Breast epithelium (tissue), 3 donors: Measurements from ENCODE around the gene OR10G7.

Experiments used
- POLR2A ChIP-seq: fragments of 450-650 bp; IDR thresholded peaks from one replicate; pipeline ENCODE4 v1.6.1; 2016; ENCODE audit warnings: antibody characterized with exemption, mild to moderate bottlenecking, moderate library complexity
- POLR2AphosphoS5 ChIP-seq, 3 donors: sonication (generic); formaldehyde crosslinking; IDR thresholded peaks; one replicate each; pipeline ENCODE4 v1.6.1; 2017; ENCODE audit warnings: antibody characterized with exemption in 3 of 3
- TF ChIP-seq, protein P1 (sequence below), 3 donors: fragments of 450-650 bp; IDR thresholded peaks; one replicate each; pipeline ENCODE4 v1.5.1; 2016 to 2017; ENCODE audit warnings: antibody characterized with exemption in 3 of 3, mild to moderate bottlenecking in 3 of 3, moderate library complexity in 3 of 3

GRCh38 chr11:124075492-124075840 lies 34.3 kb upstream of the OR10G7 start:
- no peak for TF ChIP-seq POLR2AphosphoS5 (IDR thresholded peaks at IDR 0.05)
- TF ChIP-seq, protein P1, sequence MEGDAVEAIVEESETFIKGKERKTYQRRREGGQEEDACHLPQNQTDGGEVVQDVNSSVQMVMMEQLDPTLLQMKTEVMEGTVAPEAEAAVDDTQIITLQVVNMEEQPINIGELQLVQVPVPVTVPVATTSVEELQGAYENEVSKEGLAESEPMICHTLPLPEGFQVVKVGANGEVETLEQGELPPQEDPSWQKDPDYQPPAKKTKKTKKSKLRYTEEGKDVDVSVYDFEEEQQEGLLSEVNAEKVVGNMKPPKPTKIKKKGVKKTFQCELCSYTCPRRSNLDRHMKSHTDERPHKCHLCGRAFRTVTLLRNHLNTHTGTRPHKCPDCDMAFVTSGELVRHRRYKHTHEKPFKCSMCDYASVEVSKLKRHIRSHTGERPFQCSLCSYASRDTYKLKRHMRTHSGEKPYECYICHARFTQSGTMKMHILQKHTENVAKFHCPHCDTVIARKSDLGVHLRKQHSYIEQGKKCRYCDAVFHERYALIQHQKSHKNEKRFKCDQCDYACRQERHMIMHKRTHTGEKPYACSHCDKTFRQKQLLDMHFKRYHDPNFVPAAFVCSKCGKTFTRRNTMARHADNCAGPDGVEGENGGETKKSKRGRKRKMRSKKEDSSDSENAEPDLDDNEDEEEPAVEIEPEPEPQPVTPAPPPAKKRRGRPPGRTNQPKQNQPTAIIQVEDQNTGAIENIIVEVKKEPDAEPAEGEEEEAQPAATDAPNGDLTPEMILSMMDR (IDR thresholded peaks at IDR 0.05) = no peak
- no peak for TF ChIP-seq POLR2A
